HUDEP-2 (cell line): ENCODE data around the gene SHC2.
A peak's percentile ranks its signal among the peaks of the same experiment; 100 is the strongest.
"Not testable (repeated sequence)": the region's sequence is repeated elsewhere in the genome, so short reads cannot be mapped to it uniquely, and the experiment has no call there.

ENCODE experiments used
- DNase-seq, 76 experiments: peaks; one replicate each; lab custom pipeline; 2025; ENCODE audit not compliant: unreplicated experiment in 76 of 76; lab: John Stamatoyannopoulos, UW

The SHC2 gene

GRCh38 chr19:493391-494170 is 32.7 kb upstream of the SHC2 start:
- no peak for DNase-seq

DNA sequence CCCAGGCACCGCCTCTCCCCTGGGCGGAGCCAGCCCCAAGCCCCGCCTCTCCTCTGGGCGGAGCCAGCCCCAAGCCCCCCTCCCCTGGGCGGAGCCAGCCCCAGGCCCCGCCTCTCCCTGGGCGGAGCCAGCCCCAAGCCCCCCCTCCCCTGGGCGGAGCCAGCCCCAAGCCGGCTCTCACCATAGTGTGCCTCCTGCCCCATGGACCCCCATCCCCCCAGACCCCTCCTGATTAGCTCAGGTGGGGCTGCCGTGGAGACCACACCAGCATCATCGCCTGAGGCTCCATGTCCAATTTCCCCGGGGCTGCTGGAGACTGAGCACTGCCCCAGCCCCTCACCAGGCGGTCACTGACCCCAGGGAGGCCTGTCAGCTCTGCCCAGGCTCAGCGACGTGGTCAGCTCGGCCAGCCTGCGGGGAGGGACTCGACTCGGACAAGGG is 31.3 kb upstream of the SHC2 start:
- peak in 36 of 76 experiments; percentile 19 to 71 (median 39) for DNase-seq

DNA sequence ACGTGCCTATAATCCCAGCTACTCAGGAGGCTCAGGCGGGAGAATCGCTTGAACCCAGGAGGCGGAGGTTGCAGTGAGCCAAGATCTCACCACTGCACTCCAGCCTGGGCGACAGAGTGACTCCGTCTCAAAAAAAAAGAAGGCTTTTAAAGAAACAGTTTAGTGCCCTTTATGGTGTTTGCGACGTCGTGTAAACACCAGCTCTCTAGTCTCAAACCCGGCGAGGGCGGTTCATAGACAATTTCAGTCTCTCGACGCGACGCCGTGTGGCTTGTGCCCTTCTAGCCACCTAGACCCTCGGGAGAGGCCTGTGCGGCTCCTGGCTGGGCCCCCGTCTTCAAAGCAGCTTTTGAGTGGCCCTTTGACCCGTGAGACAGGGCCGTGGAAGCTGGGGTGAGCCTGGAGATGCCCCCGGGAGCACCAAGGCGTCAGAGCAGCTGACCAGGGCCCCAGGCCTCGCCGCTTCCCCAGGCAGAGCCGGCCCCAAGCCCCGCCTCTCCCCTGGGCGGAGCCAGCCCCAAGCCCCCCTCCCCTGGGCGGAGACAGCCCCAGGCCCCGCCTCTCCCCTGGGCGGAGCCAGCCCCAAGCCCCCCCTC is 30.4 kb upstream of the SHC2 start:
- peak in 31 of 76 experiments; percentile 13 to 64 (median 37) for DNase-seq

DNA sequence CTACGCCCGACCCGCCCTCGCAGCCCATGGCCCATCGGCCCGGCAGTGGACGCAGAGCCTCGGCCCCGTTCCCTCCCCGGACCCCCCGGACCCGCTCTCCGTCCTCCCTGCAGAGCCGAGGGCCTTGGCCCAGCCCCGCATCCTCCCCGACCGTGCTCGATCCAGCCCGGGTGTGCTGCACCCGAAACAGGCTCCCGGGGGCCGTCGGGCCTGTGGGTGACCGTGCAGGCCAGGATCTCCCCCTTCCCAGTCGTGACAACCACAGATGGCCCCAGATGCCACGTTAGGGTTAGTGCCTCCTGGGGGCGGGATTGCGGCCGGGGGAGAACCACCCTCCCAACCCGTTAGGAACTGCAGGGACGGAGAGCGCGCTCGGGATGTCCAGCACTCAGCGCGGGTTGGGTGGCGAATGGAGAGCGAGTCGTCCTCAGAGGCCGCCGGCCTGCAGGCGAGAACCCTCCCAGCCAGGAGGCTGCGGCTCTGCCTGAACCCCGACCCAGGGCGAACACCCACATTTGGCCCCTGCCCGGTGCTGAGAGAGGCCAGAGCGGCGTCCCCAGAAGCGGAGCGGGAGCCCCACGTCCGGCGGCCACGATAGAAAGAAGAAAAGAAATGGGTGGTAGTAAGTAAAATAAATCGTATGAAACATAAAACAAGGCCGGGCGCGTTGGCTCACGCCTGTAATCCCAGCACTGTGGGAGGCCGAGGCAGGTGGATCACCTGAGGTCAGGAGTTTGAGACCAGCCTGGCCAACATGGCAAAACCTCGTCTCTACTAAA is 28.8 kb upstream of the SHC2 start:
- peak in 8 of 76 experiments; percentile 26 to 83 (median 44) for DNase-seq

GRCh38 chr19:488505-489417 is 27.9 kb upstream of the SHC2 start:
- peak in 73 of 76 experiments; percentile 58 to 99 (median 94) for DNase-seq

- DNase-seq, result no peak
Observed at GRCh38 chr19:485583-486236, 24.9 kb upstream of the SHC2 start.

DNA sequence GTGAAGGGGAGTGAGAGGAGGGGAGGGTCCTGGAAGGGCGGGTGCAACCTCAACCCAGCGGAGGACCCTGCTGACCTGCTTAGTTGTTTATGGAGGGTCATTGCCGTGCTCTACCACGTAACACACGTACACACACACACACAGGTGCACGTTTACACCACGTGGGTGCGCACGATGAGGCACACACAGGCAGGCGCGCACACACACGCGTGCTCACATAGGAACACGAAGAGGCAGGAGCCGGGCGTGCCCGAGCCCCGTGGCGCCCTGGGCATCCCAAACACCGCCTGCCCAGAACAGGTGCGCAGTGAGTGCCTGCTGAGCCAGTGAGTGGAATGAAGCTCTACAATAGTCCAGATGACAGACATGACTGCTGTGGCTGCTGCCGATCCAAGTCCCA is 24.2 kb upstream of the SHC2 start:
- DNase-seq, result no peak

- no peak for DNase-seq
Observed at GRCh38 chr19:484494-484893, 23.7 kb upstream of the SHC2 start.

- no peak for DNase-seq
Observed at GRCh38 chr19:483332-484072, 22.7 kb upstream of the SHC2 start.

- DNase-seq, result peak in 4 of 76 experiments; percentile 14 to 27 (median 18)
Observed at GRCh38 chr19:482186-483041, 21.6 kb upstream of the SHC2 start.

DNA sequence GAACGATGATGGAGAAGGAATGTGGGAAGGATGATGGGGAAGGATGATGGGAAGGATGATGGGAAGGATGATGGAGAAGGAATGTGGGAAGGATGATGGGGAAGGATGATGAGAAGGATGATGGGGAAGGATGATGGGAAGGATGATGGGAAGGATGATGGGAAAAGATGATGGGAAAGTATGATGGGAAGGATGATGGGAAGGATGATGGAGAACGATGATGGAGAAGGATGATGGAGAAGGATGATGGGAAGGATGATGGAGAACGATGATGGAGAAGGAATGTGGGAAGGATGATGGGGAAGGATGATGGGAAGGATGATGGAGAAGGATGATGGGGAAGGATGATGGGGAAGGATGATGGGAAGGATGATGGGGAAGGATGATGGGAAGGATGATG is 20.3 kb upstream of the SHC2 start:
- not testable (repeated sequence) for DNase-seq

GRCh38 chr19:480016-480855 is 19.4 kb upstream of the SHC2 start:
- DNase-seq, result peak in 46 of 76 experiments; percentile 15 to 68 (median 41)

DNA sequence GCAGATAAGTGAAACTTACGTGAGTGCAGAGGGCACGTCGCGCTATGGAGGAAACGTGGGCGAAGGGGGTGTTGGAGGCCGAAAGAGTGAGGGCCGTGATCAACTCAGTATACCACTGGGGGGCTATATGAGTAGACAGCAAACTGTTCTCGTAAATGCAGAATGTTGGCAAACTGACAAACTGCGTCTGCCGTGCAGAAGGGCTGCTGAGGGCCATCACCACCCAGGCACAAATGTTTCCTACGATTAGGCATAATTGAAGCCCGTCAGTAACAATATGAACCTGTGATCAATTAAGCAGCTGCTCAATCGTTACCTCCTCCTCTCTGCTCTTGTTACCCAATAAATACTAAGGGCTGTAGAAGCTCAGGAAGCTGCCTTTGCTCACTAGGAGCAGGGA is 18.1 kb upstream of the SHC2 start:
- no peak for DNase-seq

DNA sequence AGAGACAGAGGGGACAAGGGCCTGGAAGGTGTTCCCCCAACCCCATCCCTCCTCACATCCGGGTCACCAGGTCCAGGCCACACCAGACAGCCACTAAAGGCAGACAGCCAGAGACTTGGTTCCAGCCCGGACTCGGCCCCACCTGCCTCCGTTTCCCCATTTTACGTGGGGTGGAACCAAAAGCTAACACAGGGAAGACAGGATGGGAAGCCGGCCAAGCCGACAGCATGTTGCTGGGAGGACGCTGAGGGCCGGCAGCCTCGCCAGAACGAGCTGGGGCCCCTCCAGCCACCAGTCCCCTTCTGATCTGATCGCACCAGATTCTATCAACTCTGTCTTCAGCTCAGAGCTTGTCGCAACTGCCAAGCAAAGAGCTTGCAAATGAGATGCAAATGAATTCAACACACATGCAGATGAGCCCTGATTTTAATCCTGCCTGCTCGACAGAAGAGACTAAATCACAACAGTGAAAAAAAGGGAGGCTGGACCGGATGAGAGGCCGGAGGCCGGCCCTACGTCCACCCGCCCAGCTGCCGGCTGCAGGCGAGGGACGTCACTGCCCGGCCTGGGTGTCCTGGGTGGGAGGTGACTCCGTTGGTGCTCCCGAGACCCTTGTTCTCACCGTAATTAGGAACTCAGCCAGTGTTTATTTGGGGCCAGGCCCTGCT is 17.5 kb upstream of the SHC2 start:
- DNase-seq, result no peak

- DNase-seq, result no peak
Observed at GRCh38 chr19:475360-475759, 14.5 kb upstream of the SHC2 start.

GRCh38 chr19:474126-475078 is 13.6 kb upstream of the SHC2 start:
- DNase-seq, result no peak
